Putamen (tissue), 1 donor: ENCODE measurements around the gene S100B.
"Not testable (repeated sequence)": the region's sequence is repeated elsewhere in the genome, so short reads cannot be mapped to it uniquely, and the experiment has no call there.

Experiments used
- DNase-seq: peaks from one replicate; pipeline ENCODE4 v3.0.0-alpha.2; 2016; ENCODE audit warnings: low spot score

S100B gene

DNA sequence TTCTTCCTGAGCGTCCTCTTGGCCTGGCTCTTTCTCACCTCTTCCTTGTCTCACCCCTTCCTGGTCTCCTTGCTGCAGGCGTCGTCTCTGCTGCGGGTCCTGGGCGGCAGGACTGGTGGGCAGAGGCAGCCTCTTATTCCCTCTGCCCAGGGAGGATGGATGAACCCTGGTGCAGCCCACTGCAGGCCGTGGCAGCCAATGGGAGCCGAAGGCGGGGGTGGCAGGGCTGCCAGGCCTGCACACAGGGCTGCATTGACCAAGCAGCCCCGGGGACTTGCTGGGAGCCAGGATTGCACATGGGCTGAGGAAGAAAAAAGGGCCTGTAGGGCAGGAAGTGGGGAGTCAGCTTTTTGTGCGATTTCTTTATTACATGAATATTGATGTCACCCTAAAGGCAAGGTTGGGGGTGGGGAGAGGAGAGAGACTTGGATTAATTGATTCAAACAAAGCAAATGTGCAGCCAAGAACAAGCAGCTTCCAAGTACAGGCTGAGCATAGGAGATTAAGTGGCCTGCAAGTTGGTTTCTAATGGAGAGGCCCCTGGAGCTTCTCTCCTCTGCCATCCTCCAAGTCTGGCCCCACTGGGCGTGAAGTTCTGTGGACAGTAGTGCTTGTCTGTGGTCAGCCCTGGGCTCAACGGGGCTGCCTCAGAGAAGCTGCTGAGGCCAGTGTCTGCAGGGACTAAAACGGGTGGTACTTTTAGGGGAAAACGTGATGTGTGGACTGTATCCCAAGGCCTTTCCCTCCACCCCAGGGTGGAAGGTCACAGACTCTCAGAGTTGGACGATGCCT, at the start of gene S100B:
TSS of gene S100B (minus strand) at position 108 of the 792 bp plus-strand sequence. CDS start 2,667 bp downstream, outside the sequence.
- DNase-seq: peak; percentile 97

DNA sequence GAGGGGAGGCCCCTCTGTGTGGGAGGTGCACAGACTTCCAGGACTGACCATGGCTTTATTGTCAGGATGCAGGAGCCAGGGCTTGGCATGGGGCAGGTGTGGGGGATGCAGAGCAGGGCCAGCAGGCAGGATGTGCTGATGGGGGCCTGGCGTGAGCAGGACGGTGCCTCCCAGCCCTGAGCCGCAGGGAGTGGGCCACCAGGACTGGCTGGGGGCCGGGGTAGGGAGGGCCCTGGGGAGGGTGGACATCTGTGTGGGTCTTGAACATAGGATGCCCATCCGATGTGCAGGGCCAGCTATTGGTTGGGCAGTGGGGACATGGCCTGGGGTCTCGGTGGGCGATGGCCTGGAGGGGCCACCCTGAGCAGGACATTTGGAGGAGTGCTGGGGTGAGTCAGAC, 46.2 kb upstream of the S100B start:
- no peak for DNase-seq

DNA sequence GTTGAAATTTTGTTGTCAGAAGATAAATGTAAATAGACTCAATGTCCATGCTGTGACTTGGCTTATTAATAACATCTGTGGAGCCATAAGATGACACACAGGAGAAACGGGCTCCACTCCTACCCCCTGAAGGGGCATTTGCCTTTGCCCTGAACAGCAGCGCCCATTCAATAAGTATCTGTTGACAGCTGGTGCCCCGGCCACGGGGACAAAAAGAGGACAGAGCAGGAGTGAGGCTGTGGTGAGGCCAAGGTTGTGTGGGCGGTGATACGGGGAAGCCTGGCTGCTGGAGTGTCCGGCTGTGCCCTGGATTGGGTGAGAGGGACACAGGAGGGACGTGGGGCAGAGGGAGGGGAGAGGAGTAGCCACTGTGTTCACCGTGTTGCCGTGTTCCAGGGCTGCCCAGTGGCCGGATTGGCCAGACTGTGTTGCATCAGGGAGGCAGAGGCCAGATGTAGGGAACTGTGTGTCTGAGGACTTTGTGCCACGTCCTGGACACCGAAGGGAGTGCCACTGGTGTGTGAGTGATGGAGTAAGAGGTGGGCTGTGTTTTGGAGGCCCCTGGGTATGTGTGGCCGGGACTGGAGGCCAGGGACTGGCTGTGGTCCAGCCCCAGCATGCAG, 45.7 kb upstream of the S100B start:
- DNase-seq: no peak

GRCh38 chr21:46649356-46649755, 44.5 kb upstream of the S100B start:
- DNase-seq: no peak

- no peak for DNase-seq
Measured at GRCh38 chr21:46648539-46648938, 43.7 kb upstream of the S100B start.

GRCh38 chr21:46646541-46647154, 41.8 kb upstream of the S100B start:
- no peak for DNase-seq

GRCh38 chr21:46645840-46646239, 41.0 kb upstream of the S100B start:
- DNase-seq: no peak

- DNase-seq: no peak
Measured at GRCh38 chr21:46643379-46644177, 38.7 kb upstream of the S100B start.

GRCh38 chr21:46641656-46642055, 36.8 kb upstream of the S100B start:
- DNase-seq: no peak

GRCh38 chr21:46639489-46640386, 34.9 kb upstream of the S100B start:
- DNase-seq: no peak

DNA sequence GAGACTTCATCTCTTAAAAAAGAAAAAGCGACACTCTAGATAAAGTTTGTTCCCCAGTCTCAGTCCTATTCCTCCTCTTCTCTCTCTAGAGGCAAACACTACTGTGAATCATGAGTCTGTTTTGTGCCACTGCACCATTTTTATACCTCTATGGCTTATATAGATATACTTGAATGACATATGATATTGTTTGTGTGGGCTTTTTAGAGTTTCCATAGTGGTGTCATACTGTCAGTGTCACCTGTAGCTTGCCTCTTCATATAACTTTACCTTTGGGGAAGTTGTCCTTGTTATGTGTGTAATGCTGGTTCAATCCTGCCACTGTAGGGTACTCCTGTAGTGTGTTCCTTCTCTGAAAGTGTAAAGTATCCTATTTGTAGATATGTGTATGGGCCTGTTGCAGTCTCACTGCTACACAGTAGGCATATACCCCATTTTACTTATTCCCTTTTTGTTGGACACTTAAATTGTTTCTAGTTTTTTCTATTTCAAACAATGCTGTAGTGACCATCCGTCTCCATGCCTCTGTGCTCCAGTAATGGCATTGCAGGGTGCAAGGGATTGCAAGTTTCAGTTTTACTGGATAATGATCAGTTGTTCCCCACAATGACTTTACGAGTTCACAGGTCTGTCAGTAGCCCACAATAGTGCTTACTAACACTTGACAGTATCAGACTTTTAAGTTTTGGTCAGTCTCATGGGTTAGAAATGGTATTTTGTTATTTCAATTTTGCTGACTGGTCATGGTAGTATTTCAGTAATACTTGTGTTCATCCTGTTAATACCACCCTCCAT, 33.3 kb upstream of the S100B start:
- no peak for DNase-seq

- DNase-seq: no peak
Measured at GRCh38 chr21:46636550-46637285, 31.8 kb upstream of the S100B start.

DNA sequence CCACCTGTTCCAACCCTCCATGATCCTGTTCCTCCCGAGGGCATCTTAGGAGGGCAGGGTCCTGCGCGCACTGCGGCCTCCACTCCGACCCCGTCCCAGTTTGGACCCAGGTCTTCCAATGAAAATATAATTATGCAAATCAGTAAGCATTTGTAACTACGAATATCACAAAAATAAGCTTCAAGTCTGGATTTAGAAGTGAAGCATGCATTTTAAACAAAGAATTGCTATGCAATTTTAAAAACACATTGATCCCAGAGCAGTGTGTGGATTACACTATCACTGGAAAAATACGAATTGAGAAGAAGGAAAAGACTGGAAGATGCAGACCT, 31.3 kb upstream of the S100B start:
- no peak for DNase-seq

DNA sequence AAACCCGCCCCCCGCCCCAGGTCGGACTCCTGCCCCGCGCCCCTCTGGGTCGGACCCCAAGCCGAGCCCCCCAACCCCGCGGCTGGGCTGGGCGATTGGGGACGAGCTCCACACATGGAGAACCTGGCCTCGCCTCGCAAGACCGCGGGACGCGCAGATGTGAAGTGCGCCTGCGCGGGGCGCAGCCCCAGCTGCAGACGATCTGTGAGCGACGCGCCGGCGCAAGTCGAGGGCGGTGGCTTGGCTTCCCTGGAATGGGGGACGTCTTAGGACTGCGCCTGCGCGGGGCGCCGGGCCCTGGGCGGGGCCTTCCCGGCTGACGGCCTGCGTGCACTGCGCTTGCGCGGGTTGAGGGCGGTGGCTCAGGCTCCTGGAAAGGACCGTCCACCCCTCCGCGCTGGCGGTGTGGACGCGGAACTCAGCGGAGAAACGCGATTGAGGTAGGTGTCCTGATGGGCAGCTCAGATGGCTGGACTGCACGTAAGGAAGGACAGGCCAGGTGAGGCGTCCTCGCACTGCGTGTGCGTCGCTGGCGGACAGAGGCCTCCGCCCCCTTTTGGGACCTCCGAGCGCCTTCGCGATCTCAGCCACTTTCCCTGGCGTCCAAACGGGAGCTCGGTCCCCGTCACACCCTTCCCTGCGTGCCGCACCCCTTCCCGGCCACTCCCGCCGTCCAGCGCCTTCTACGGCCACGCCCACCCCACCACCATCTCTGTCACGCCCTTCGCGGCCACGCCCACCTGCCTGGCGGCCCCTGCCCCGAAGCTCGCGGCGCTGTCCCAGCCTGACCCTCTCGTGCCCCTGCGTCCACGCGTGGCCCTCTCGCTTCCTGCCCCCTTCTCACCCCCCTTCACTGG, 30.7 kb upstream of the S100B start, which contains the start of gene PRMT2:
TSS of gene PRMT2 (plus strand) at position 351 of the 857 bp plus-strand sequence. CDS start 1,278 bp downstream, outside the sequence.
- DNase-seq: peak; percentile 97

DNA sequence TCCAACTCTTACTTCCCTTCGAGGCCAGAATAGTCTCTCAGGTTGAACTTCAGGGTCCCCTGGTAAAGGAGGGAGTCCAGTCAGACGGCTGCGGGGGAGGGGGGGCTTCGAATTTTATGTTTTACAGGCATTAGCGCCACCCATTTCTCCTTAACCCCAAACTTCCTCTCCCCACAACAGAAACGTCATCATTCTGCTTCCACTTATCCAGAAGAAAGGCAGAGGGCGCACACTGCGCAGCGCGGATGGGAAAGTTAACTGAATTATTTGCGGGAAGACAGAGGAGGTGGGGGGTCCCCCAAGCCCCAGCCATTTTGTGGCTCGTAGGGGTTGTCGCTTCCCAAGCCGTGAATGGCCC, 30.1 kb upstream of the S100B start:
- DNase-seq: peak; percentile 90

GRCh38 chr21:46634427-46634826, 29.5 kb upstream of the S100B start:
- DNase-seq: no peak

- DNase-seq: no peak
Measured at GRCh38 chr21:46633566-46633965, 28.7 kb upstream of the S100B start.

GRCh38 chr21:46630915-46631314, 26.0 kb upstream of the S100B start:
- DNase-seq: not testable (repeated sequence)

- no peak for DNase-seq
Measured at GRCh38 chr21:46628868-46629267, 24.0 kb upstream of the S100B start.
